GM23338 (cell line): ENCODE results near the gene UBN2. TPM values are rescaled to one million over a fixed set of nuclear protein-coding genes. Genes with fewer than 3 reads are reported as not detected.

ENCODE experiments used
- ATAC-seq: fragments of 200-7000 bp; cut with Tn5 transposase; 3 replicates; pipeline ENCODE4 v1.9.1; 2020
- DNase-seq: peaks from one replicate; pipeline ENCODE4 v3.0.0-alpha.2; 2015; ENCODE audit warnings: low spot score
- H2AFZ ChIP-seq: fragments of 200-600 bp; sonication (generic); 2 replicates; pipeline ENCODE4 v1.8.0; 2016; ENCODE audit warnings: antibody characterized with exemption, mild to moderate bottlenecking, moderate library complexity
- H3F3A ChIP-seq: fragments of 200-600 bp; sonication (generic); replicated peaks from 2 replicates; pipeline ENCODE4 v1.8.0; 2017; ENCODE audit warnings: antibody characterized with exemption, mixed run types, low read depth
- H3K27ac ChIP-seq: fragments of 200-600 bp; sonication (generic); 2 replicates; pipeline ENCODE4 v1.6.1; 2016; ENCODE audit warnings: low read depth
- H3K27me3 ChIP-seq: fragments of 200-600 bp; sonication (generic); 2 replicates; pipeline ENCODE4 v1.8.0; 2016; ENCODE audit warnings: mild to moderate bottlenecking, mixed run types, moderate library complexity; ENCODE audit not compliant: insufficient read depth
- H3K36me3 ChIP-seq: fragments of 200-600 bp; sonication (generic); 2 replicates; pipeline ENCODE4 v1.8.0; 2016; ENCODE audit warnings: mild to moderate bottlenecking; ENCODE audit not compliant: insufficient read depth
- H3K4me1 ChIP-seq: fragments of 200-600 bp; sonication (generic); 2 replicates; pipeline ENCODE4 v1.8.0; 2016; ENCODE audit warnings: mild to moderate bottlenecking, moderate library complexity; ENCODE audit not compliant: insufficient read depth
- H3K4me2 ChIP-seq: fragments of 200-600 bp; sonication (generic); 2 replicates; pipeline ENCODE4 v1.7.1; 2017; ENCODE audit warnings: mixed run types
- H3K4me3 ChIP-seq: fragments of 200-600 bp; sonication (generic); 2 replicates; pipeline ENCODE4 v1.6.1; 2016; ENCODE audit warnings: mixed run types
- H3K79me2 ChIP-seq: fragments of 200-600 bp; sonication (generic); replicated peaks from 2 replicates; pipeline ENCODE4 v1.8.0; 2017; ENCODE audit warnings: mild to moderate bottlenecking; ENCODE audit not compliant: insufficient read depth
- H3K9me2 ChIP-seq: fragments of 200-600 bp; sonication (generic); 2 replicates; pipeline ENCODE4 v1.8.0; 2017; ENCODE audit not compliant: insufficient read depth
- H4K20me1 ChIP-seq: fragments of 200-600 bp; sonication (generic); replicated peaks from 2 replicates; pipeline ENCODE4 v1.8.0; 2017; ENCODE audit warnings: mild to moderate bottlenecking; ENCODE audit not compliant: insufficient read depth
- H3K27ac Mint-ChIP-seq: 2 replicates; pipeline ENCODE4 v1.8.0; 2020; ENCODE audit warnings: inconsistent platforms, mild to moderate bottlenecking, moderate library complexity, mixed read lengths
- H3K27me3 Mint-ChIP-seq: 3 replicates; pipeline ENCODE4 v1.8.0; 2022; ENCODE audit warnings: low read depth, mild to moderate bottlenecking, moderate library complexity, mixed read lengths, inconsistent platforms; ENCODE audit not compliant: insufficient read depth, poor library complexity
- H3K36me3 Mint-ChIP-seq: 3 replicates; pipeline ENCODE4 v1.8.0; 2021; ENCODE audit warnings: low read depth, mild to moderate bottlenecking, inconsistent platforms, moderate library complexity, mixed read lengths
- H3K4me1 Mint-ChIP-seq: 3 replicates; pipeline ENCODE4 v1.8.0; 2020; ENCODE audit warnings: mild to moderate bottlenecking, inconsistent platforms, mixed read lengths
- H3K4me3 Mint-ChIP-seq: 3 replicates; pipeline ENCODE4 v1.8.0; 2021; ENCODE audit warnings: moderate library complexity, mild to moderate bottlenecking, inconsistent platforms, mixed read lengths
- H3K9me3 Mint-ChIP-seq: 3 replicates; pipeline ENCODE4 v1.8.0; 2020; ENCODE audit warnings: moderate library complexity, mild to moderate bottlenecking, inconsistent platforms, mixed read lengths
- CTCF ChIP-seq, 2 experiments: fragments of 200-600 bp in 1 of 2; sonication (generic) in 1 of 2; conservative IDR thresholded peaks; 2 replicates each; pipeline versions ENCODE4 v1.5.1 to v1.6.1; 2016 to 2017; ENCODE audit warnings: antibody characterized with exemption in 2 of 2, low read depth in 2 of 2, mild to moderate bottlenecking in 2 of 2, moderate library complexity in 1 of 2
- ETS1 ChIP-seq: IDR thresholded peaks from 2 replicates; pipeline ENCODE4 v1.6.1; 2016; ENCODE audit warnings: antibody characterized with exemption
- EZH2 ChIP-seq: fragments of 200-600 bp; sonication (generic); IDR thresholded peaks from one replicate; pipeline ENCODE4 v1.8.0; 2017; ENCODE audit warnings: antibody characterized with exemption, mild to moderate bottlenecking, low read depth; ENCODE audit not compliant: unreplicated experiment
- JUNB ChIP-seq: IDR thresholded peaks from one replicate; pipeline ENCODE4 v1.6.1; 2016; ENCODE audit warnings: antibody characterized with exemption; ENCODE audit not compliant: unreplicated experiment
- NANOG ChIP-seq: IDR thresholded peaks from 2 replicates; pipeline ENCODE4 v1.6.1; 2016; ENCODE audit warnings: antibody characterized with exemption, borderline replicate concordance
- POLR2AphosphoS5 ChIP-seq: IDR thresholded peaks from 2 replicates; pipeline ENCODE4 v1.6.1; 2016; ENCODE audit warnings: antibody characterized with exemption, low read depth
- REST ChIP-seq: IDR thresholded peaks from one replicate; pipeline ENCODE4 v1.6.1; 2018; ENCODE audit warnings: antibody characterized with exemption; ENCODE audit not compliant: unreplicated experiment
- ZNF114 ChIP-seq: fragments of 250-450 bp; sonication (Bioruptor Pico); IDR thresholded peaks from 2 replicates; pipeline ENCODE4 v1.5.0; 2020; ENCODE audit warnings: mild to moderate bottlenecking, moderate library complexity
- ZNF331 ChIP-seq: fragments of 250-450 bp; sonication (Bioruptor Pico); IDR thresholded peaks from 2 replicates; pipeline ENCODE4 v1.5.0; 2020; ENCODE audit warnings: low read depth, mild to moderate bottlenecking, moderate library complexity
- polyA plus RNA-seq: library from polyadenylated mRNA; unstranded; fragments of >200 nt; fragmentation: Nextera tagmentation; extraction: Ambion mirVana; gene quantifications from 2 replicates; pipeline ENCODE4 v1.2.1, GENCODE V29; 2016
- total RNA-seq: library from RNA; depleted of rRNA; stranded (reverse); fragments of >200 nt; shearing (Covaris generic); gene quantifications from 2 replicates; pipeline ENCODE4 v1.2.3, GENCODE V29; 2014
- TF ChIP-seq, protein P1 (sequence below): fragments of 250-450 bp; sonication (Bioruptor Pico); IDR thresholded peaks from 2 replicates; pipeline ENCODE4 v1.5.0; 2020; ENCODE audit warnings: mild to moderate bottlenecking, moderate library complexity

The UBN2 gene
- total and polyA plus RNA-seq, 2 experiments from 2014 or later, result 18.5 to 26.6 TPM

DNA sequence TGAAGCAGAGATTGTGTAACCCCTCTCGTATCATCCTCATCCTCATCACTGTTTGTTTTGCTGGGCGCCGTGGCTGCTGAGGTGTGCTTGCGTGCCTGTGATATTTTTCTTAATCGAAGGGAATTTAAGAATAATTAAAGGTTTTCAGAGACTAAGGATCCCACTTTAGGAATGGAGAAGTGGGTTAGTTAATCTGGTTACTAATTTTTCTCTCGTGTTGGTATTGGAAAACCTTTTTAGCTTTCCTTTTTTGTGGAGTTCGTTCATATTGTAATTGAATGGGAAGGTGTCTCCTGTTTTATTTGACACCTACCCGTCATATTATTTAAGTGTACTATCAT is 1.3 kb downstream of the UBN2 start (continued):
- TF ChIP-seq, protein P1, sequence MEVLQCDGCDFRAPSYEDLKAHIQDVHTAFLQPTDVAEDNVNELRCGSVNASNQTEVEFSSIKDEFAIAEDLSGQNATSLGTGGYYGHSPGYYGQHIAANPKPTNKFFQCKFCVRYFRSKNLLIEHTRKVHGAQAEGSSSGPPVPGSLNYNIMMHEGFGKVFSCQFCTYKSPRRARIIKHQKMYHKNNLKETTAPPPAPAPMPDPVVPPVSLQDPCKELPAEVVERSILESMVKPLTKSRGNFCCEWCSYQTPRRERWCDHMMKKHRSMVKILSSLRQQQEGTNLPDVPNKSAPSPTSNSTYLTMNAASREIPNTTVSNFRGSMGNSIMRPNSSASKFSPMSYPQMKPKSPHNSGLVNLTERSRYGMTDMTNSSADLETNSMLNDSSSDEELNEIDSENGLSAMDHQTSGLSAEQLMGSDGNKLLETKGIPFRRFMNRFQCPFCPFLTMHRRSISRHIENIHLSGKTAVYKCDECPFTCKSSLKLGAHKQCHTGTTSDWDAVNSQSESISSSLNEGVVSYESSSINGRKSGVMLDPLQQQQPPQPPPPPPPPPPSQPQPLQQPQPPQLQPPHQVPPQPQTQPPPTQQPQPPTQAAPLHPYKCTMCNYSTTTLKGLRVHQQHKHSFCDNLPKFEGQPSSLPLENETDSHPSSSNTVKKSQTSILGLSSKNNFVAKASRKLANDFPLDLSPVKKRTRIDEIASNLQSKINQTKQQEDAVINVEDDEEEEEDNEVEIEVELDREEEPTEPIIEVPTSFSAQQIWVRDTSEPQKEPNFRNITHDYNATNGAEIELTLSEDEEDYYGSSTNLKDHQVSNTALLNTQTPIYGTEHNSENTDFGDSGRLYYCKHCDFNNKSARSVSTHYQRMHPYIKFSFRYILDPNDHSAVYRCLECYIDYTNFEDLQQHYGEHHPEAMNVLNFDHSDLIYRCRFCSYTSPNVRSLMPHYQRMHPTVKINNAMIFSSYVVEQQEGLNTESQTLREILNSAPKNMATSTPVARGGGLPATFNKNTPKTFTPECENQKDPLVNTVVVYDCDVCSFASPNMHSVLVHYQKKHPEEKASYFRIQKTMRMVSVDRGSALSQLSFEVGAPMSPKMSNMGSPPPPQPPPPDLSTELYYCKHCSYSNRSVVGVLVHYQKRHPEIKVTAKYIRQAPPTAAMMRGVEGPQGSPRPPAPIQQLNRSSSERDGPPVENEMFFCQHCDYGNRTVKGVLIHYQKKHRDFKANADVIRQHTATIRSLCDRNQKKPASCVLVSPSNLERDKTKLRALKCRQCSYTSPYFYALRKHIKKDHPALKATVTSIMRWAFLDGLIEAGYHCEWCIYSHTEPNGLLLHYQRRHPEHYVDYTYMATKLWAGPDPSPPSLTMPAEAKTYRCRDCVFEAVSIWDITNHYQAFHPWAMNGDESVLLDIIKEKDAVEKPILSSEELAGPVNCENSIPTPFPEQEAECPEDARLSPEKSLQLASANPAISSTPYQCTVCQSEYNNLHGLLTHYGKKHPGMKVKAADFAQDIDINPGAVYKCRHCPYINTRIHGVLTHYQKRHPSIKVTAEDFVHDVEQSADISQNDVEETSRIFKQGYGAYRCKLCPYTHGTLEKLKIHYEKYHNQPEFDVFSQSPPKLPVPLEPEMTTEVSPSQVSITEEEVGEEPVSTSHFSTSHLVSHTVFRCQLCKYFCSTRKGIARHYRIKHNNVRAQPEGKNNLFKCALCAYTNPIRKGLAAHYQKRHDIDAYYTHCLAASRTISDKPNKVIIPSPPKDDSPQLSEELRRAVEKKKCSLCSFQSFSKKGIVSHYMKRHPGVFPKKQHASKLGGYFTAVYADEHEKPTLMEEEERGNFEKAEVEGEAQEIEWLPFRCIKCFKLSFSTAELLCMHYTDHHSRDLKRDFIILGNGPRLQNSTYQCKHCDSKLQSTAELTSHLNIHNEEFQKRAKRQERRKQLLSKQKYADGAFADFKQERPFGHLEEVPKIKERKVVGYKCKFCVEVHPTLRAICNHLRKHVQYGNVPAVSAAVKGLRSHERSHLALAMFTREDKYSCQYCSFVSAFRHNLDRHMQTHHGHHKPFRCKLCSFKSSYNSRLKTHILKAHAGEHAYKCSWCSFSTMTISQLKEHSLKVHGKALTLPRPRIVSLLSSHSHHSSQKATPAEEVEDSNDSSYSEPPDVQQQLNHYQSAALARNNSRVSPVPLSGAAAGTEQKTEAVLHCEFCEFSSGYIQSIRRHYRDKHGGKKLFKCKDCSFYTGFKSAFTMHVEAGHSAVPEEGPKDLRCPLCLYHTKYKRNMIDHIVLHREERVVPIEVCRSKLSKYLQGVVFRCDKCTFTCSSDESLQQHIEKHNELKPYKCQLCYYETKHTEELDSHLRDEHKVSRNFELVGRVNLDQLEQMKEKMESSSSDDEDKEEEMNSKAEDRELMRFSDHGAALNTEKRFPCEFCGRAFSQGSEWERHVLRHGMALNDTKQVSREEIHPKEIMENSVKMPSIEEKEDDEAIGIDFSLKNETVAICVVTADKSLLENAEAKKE (CRISPR knock-in tag), result no peak
- no peak for TF ChIP-seq CTCF (conservative IDR thresholded peaks at IDR 0.05; ENCODE audit: low read depth in 2 of 2)
- TF ChIP-seq ZNF114 (CRISPR knock-in tag), result no peak
- TF ChIP-seq NANOG, result no peak

GRCh38 chr7:139232904-139233303 is 1.9 kb downstream of the UBN2 start:
- Histone ChIP-seq H3K9me2 (no peaks in the 10 kb centered on the region), H4K20me1 (0 out of 2 replicates have a peak, but pooled peaks cover 3% of the 10 kb centered on the region), H3F3A (no peaks in the 10 kb centered on the region), H3K27ac (no peak overlapping the region), H3K4me1 (peaks cover 22% of the 10 kb centered on the region), H2AFZ (no peak overlapping the region), H3K4me3 (peak overlapping the region; percentile 92), H3K27me3 (no peaks in the 10 kb centered on the region), H3K4me2 (peak overlapping the region; percentile 83), H3K36me3 (peaks cover under 1% of the 10 kb centered on the region; the same call in 1 of the 2 replicates), H3K79me2 (peaks cover 55% of the 10 kb centered on the region)
- H3K9me3 Mint-ChIP-seq, result no peaks in the 10 kb centered on the region
- peaks cover 5% of the 10 kb centered on the region for H3K27me3 Mint-ChIP-seq
- ATAC-seq (no peak), DNase-seq (no peak)
- no peak overlapping the region for H3K27ac Mint-ChIP-seq
- H3K36me3 Mint-ChIP-seq, result peaks cover 18% of the 10 kb centered on the region
- peak overlapping the region; percentile 95 for H3K4me3 Mint-ChIP-seq
- H3K4me1 Mint-ChIP-seq, result peaks cover 12% of the 10 kb centered on the region
- TF ChIP-seq ZNF331 (CRISPR knock-in tag) (no peak), REST (no peak), EZH2 (no peak), CTCF (conservative IDR thresholded peaks at IDR 0.05; ENCODE audit: low read depth in 2 of 2) (no peak), POLR2AphosphoS5 (no peak), ETS1 (no peak), ZNF114 (CRISPR knock-in tag) (no peak), JUNB (no peak), NANOG (no peak)
